ENCODE results near the gene ZKSCAN4.

ZKSCAN4 gene

GRCh38 chr6:28267695-28268059, 15.6 kb upstream of the ZKSCAN4 start:
- no peak overlapping the region for H3K27ac Mint-ChIP-seq
- no peaks in the 10 kb centered on the region for H3K27me3 Mint-ChIP-seq (ENCODE audit: low read depth, poor library complexity)
- H3K4me1 Mint-ChIP-seq, result peaks cover 8% of the 10 kb centered on the region
- H3K4me3 Mint-ChIP-seq, result no peak overlapping the region
- DNase-seq, result no peak
- no peaks in the 10 kb centered on the region for H3K9me3 Mint-ChIP-seq
- peaks cover 10% of the 10 kb centered on the region for H3K36me3 Mint-ChIP-seq (ENCODE audit: low read depth)
- TF ChIP-seq CTCF (IDR thresholded peaks at IDR 0.05), result no peak

GRCh38 chr6:28266962-28267694, 15.1 kb upstream of the ZKSCAN4 start, which contains the start of gene ZSCAN26:
Gene ZSCAN26 (plus strand): TSS chr6:28267143. CDS start chr6:28271920, 4,777 bp downstream.
- peaks cover 8% of the 10 kb centered on the region for H3K4me1 Mint-ChIP-seq
- peak; percentile 86 for DNase-seq
- no peak for TF ChIP-seq CTCF (IDR thresholded peaks at IDR 0.05)
- H3K36me3 Mint-ChIP-seq (ENCODE audit: low read depth), result peaks cover 4% of the 10 kb centered on the region
- H3K27me3 Mint-ChIP-seq (ENCODE audit: low read depth, poor library complexity), result peaks cover 2% of the 10 kb centered on the region
- no peak within 1 kb of the TSS for H3K4me3 Mint-ChIP-seq
- no peak within 1 kb of the TSS for H3K27ac Mint-ChIP-seq
- H3K9me3 Mint-ChIP-seq, result no peaks in the 10 kb centered on the region

GRCh38 chr6:28266563-28266961, 14.5 kb upstream of the ZKSCAN4 start:
- no peak overlapping the region for H3K4me3 Mint-ChIP-seq
- no peak for DNase-seq
- H3K27me3 Mint-ChIP-seq (ENCODE audit: low read depth, poor library complexity), result peaks cover 7% of the 10 kb centered on the region
- H3K4me1 Mint-ChIP-seq, result peaks cover 8% of the 10 kb centered on the region
- no peak overlapping the region for H3K27ac Mint-ChIP-seq
- TF ChIP-seq CTCF (IDR thresholded peaks at IDR 0.05), result no peak
- H3K9me3 Mint-ChIP-seq, result no peaks in the 10 kb centered on the region
- H3K36me3 Mint-ChIP-seq (ENCODE audit: low read depth), result no peaks in the 10 kb centered on the region

GRCh38 chr6:28264834-28265401, 12.8 kb upstream of the ZKSCAN4 start:
- TF ChIP-seq CTCF (IDR thresholded peaks at IDR 0.05), result no peak
- peaks cover 16% of the 10 kb centered on the region for H3K27me3 Mint-ChIP-seq (ENCODE audit: low read depth, poor library complexity)

GRCh38 chr6:28263922-28264321, 11.9 kb upstream of the ZKSCAN4 start:
- Mint-ChIP-seq H3K27me3 (ENCODE audit: low read depth, poor library complexity) (peaks cover 21% of the 10 kb centered on the region), H3K4me3 (no peak overlapping the region), H3K27ac (no peak overlapping the region), H3K9me3 (no peaks in the 10 kb centered on the region), H3K36me3 (ENCODE audit: low read depth) (no peaks in the 10 kb centered on the region), H3K4me1 (peaks cover 8% of the 10 kb centered on the region)
- no peak for TF ChIP-seq CTCF (IDR thresholded peaks at IDR 0.05)
- no peak for DNase-seq

More at GRCh38 chr6:28264834-28265401, 12.8 kb upstream of the ZKSCAN4 start:
- no peaks in the 10 kb centered on the region for H3K36me3 Mint-ChIP-seq (ENCODE audit: low read depth)
- peaks cover 8% of the 10 kb centered on the region for H3K4me1 Mint-ChIP-seq
- H3K4me3 Mint-ChIP-seq, result no peak overlapping the region
- H3K9me3 Mint-ChIP-seq, result no peaks in the 10 kb centered on the region
- DNase-seq, result no peak
- H3K27ac Mint-ChIP-seq, result no peak overlapping the region

All from nephron progenitor cell (in vitro differentiated cells).